ENCODE measurements around the gene VAT1. TPM values are rescaled to one million over a fixed set of nuclear protein-coding genes. Genes with fewer than 3 reads are reported as not detected.

VAT1 gene
- polyA plus RNA-seq, 1 of the 3 experiments (the other 2 are of a cell fraction), result 170 TPM

- TF ChIP-seq MEF2A (IDR thresholded peaks at IDR 0.05; ENCODE audit: borderline replicate concordance, low read depth), result no peak
- no peak for TF ChIP-seq ELF1 (IDR thresholded peaks at IDR 0.05)
- peak; percentile 58 for TF ChIP-seq NRF1 (IDR thresholded peaks at IDR 0.05; ENCODE audit: low read depth, low read length)
- no peak for TF ChIP-seq ZBTB33 (IDR thresholded peaks at IDR 0.05; ENCODE audit: borderline replicate concordance, low read depth)
- TF ChIP-seq MAX (IDR thresholded peaks at IDR 0.05; ENCODE audit: low read depth), result no peak; the same call in 1 of the 2 replicates
- no peak for TF ChIP-seq GABPA (IDR thresholded peaks at IDR 0.05; ENCODE audit: low read depth)
- TF ChIP-seq TAF1 (IDR thresholded peaks at IDR 0.05; ENCODE audit: borderline replicate concordance, low read depth, low read length), result 0 out of 2 replicates have a peak, but pooled peaks have one; percentile 26
- TF ChIP-seq JUND (IDR thresholded peaks at IDR 0.05), result no peak; the same call in 1 of the 2 replicates
- no peak for TF ChIP-seq GATA2 (CRISPR knock-in tag; IDR thresholded peaks at IDR 0.05)
- TF ChIP-seq REST (IDR thresholded peaks at IDR 0.05; ENCODE audit: low read depth, low read length), result no peak
- peak; percentile 51; the same call in 1 of the 2 replicates for TF ChIP-seq FOSL2 (IDR thresholded peaks at IDR 0.05; ENCODE audit: borderline replicate concordance, low read depth)
- no peak; the same call in 1 of the 2 replicates for TF ChIP-seq MXI1 (IDR thresholded peaks at IDR 0.05; ENCODE audit: low read depth, low read length)
- TF ChIP-seq USF1 (IDR thresholded peaks at IDR 0.05; ENCODE audit: borderline replicate concordance, low read depth), result peak; percentile 67; the same call in 1 of the 2 replicates
- no peak for TF ChIP-seq CTCF (IDR thresholded peaks at IDR 0.05)
These were observed 1.1 kb downstream of the VAT1 start (continued) for GRCh38 chr17:43020789-43021740.

Data from SK-N-SH (cell line).